ENCODE results near the gene HAVCR2. TPM values are rescaled to one million over a fixed set of nuclear protein-coding genes. Genes with fewer than 3 reads are reported as not detected.

The HAVCR2 gene
- total RNA-seq, 1 donor from 2014 or later: 0.21 TPM

- H3K36me3 Mint-ChIP-seq (ENCODE audit: unreplicated experiment): no peaks in the 10 kb centered on the region
- H3K9me3 Mint-ChIP-seq (ENCODE audit: unreplicated experiment): no peaks in the 10 kb centered on the region
- peaks cover 7% of the 10 kb centered on the region for H3K27me3 Mint-ChIP-seq (ENCODE audit: unreplicated experiment)
- no peaks in the 10 kb centered on the region for H3K4me1 Mint-ChIP-seq (ENCODE audit: unreplicated experiment)
- no peak overlapping the region for H3K4me3 Mint-ChIP-seq (ENCODE audit: unreplicated experiment)
- no peak for DNase-seq (ENCODE audit: extremely low spot score, unreplicated experiment)
- no peak for TF ChIP-seq CTCF (IDR thresholded peaks at IDR 0.05)
- H3K27ac Mint-ChIP-seq (ENCODE audit: unreplicated experiment): no peak overlapping the region
These were observed 41.8 kb downstream of the HAVCR2 start for GRCh38 chr5:157067005-157067404.

- no peak overlapping the region for H3K4me3 Mint-ChIP-seq (ENCODE audit: unreplicated experiment)
- H3K27ac Mint-ChIP-seq (ENCODE audit: unreplicated experiment): no peak overlapping the region
- H3K9me3 Mint-ChIP-seq (ENCODE audit: unreplicated experiment): no peaks in the 10 kb centered on the region
These were observed 42.8 kb downstream of the HAVCR2 start for GRCh38 chr5:157066080-157066479.

GRCh38 chr5:157063776-157064430 is 44.9 kb downstream of the HAVCR2 start:
- Mint-ChIP-seq H3K4me1 (ENCODE audit: unreplicated experiment) (no peaks in the 10 kb centered on the region), H3K36me3 (ENCODE audit: unreplicated experiment) (no peaks in the 10 kb centered on the region), H3K9me3 (ENCODE audit: unreplicated experiment) (no peaks in the 10 kb centered on the region), H3K4me3 (ENCODE audit: unreplicated experiment) (no peak overlapping the region), H3K27ac (ENCODE audit: unreplicated experiment) (no peak overlapping the region), H3K27me3 (ENCODE audit: unreplicated experiment) (peaks cover under 1% of the 10 kb centered on the region)
- TF ChIP-seq CTCF (IDR thresholded peaks at IDR 0.05): no peak
- DNase-seq (ENCODE audit: extremely low spot score, unreplicated experiment): no peak

More at GRCh38 chr5:157066080-157066479, 42.8 kb downstream of the HAVCR2 start:
- Mint-ChIP-seq H3K36me3 (ENCODE audit: unreplicated experiment) (no peaks in the 10 kb centered on the region), H3K4me1 (ENCODE audit: unreplicated experiment) (no peaks in the 10 kb centered on the region), H3K27me3 (ENCODE audit: unreplicated experiment) (peaks cover 7% of the 10 kb centered on the region)
- no peak for DNase-seq (ENCODE audit: extremely low spot score, unreplicated experiment)
- TF ChIP-seq CTCF (IDR thresholded peaks at IDR 0.05): no peak

- DNase-seq (ENCODE audit: extremely low spot score, unreplicated experiment): no peak
- Mint-ChIP-seq H3K36me3 (ENCODE audit: unreplicated experiment) (no peaks in the 10 kb centered on the region), H3K27me3 (ENCODE audit: unreplicated experiment) (no peaks in the 10 kb centered on the region), H3K27ac (ENCODE audit: unreplicated experiment) (no peak overlapping the region), H3K4me3 (ENCODE audit: unreplicated experiment) (no peak overlapping the region), H3K4me1 (ENCODE audit: unreplicated experiment) (no peaks in the 10 kb centered on the region), H3K9me3 (ENCODE audit: unreplicated experiment) (no peaks in the 10 kb centered on the region)
- no peak for TF ChIP-seq CTCF (IDR thresholded peaks at IDR 0.05)
These were observed 49.0 kb downstream of the HAVCR2 start for GRCh38 chr5:157059891-157060290.

GRCh38 chr5:157059093-157059539 is 49.7 kb downstream of the HAVCR2 start, which contains the start of gene HAVCR1:
HAVCR1 (minus strand) TSS chr5:157059116; CDS start chr5:157057943, 1,173 bp downstream.
- no peak within 1 kb of the TSS for H3K27ac Mint-ChIP-seq (ENCODE audit: unreplicated experiment)
- H3K9me3 Mint-ChIP-seq (ENCODE audit: unreplicated experiment): no peaks in the 10 kb centered on the region
- no peak within 1 kb of the TSS for H3K4me3 Mint-ChIP-seq (ENCODE audit: unreplicated experiment)
- no peaks in the 10 kb centered on the region for H3K4me1 Mint-ChIP-seq (ENCODE audit: unreplicated experiment)
- H3K27me3 Mint-ChIP-seq (ENCODE audit: unreplicated experiment): no peaks in the 10 kb centered on the region
- DNase-seq (ENCODE audit: extremely low spot score, unreplicated experiment): no peak
- H3K36me3 Mint-ChIP-seq (ENCODE audit: unreplicated experiment): no peaks in the 10 kb centered on the region
- TF ChIP-seq CTCF (IDR thresholded peaks at IDR 0.05): no peak

Measured in osteocyte (in vitro differentiated cells).